HG02885 (cell line): ENCODE results near the gene PPME1.

ENCODE experiments used
- ATAC-seq: cut with Tn5 transposase; IDR thresholded peaks from one replicate; pipeline ENCODE4 v1.9.1; 2021; ENCODE audit warnings: mild to moderate bottlenecking; ENCODE audit not compliant: unreplicated experiment, poor library complexity

The PPME1 gene

DNA sequence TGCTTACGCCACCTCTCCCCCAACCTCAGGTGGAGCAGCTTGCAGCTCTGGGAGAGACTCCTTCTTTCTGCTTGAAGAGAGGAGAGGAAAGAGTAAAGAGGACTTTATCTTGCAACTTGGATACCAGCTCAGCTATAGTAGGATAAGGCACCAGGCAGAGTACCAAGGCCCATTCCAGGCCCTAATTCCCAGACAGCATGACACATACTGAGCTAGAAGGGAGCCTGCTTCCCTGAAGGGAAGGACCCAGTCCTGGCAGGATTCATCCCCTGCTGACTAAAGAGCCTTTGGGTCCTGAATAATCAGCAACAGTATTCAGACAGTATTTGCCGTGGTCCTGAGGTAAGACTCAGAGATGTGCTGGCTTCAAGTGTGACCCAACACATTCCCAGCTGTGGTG, 41.4 kb downstream of the PPME1 start:
- ATAC-seq, result no peak

DNA sequence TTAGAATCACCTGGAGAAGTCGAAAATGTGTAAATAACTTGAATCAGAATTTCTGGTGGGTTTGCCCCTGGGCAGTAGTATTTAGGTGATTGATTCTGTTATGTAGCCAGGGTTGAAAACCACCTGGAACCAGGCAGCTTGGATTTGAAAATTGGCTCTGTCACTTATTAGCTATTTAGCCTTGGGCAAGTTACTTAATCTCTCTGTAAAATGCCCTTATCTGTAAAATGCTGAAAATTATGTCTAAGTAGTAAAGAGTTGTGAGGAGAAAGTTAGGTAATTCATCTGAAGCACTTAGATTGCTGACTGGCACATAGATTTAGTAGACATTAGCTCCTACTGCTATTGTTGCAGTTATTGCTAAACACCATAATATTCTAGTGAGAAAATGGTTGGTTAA, 49.3 kb downstream of the PPME1 start:
- ATAC-seq, result no peak

DNA sequence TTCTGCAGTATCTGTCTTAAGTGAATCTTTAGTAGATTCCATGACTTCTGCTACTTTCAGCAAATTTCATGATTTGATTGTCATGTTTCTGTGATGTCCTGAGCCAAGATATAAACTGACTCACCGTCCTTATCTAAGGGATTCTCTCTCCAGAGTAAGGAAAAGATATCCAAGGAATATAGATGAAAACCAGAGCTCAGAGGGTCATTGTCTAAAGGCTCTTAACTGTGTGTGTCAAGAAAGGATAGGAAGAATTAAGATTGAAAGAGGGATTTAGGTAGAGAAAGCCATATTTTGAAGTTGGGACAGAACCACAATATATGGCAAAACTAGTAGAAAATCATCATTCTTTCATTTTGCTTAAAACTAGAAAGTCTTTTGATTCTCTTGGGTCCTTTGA, 50.7 kb downstream of the PPME1 start:
- ATAC-seq, result no peak

DNA sequence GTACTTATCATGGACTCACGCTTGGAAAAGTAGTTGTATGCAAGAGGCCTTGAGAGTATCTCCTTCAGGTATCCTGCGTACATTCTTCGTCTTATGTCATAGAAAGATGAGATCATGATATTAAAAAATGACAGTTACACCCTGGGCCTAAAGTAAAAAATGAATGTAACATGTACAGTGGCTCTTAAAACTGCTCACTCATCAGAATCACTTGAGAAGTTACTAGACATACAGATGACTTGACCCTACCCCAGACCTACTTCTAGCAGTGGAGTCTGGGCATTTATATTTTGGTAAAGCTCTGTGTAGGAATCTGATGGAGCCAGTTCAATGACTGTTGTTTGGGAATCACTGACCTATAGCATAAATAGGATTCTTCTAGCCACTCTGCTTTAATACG, 54.5 kb downstream of the PPME1 start:
- no peak for ATAC-seq

DNA sequence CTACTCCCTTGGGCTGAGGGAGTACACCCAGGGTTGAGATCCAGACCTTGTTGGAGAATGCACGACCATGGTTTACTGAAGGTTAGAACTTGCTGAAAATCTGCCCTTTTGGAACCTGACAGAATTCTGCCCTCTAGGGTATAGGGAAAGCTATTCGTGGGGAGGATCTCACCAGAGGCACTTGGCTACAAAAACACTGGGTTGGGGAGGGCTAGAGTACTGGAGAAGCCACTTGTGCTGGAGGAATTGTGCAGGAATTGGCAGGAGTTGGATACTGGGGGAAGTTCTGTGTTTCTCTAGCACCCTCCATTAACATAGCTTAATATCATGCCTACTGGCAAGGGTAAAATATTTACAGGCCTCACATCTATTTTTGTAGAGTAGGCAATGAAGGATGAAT, 55.8 kb downstream of the PPME1 start:
- no peak for ATAC-seq

DNA sequence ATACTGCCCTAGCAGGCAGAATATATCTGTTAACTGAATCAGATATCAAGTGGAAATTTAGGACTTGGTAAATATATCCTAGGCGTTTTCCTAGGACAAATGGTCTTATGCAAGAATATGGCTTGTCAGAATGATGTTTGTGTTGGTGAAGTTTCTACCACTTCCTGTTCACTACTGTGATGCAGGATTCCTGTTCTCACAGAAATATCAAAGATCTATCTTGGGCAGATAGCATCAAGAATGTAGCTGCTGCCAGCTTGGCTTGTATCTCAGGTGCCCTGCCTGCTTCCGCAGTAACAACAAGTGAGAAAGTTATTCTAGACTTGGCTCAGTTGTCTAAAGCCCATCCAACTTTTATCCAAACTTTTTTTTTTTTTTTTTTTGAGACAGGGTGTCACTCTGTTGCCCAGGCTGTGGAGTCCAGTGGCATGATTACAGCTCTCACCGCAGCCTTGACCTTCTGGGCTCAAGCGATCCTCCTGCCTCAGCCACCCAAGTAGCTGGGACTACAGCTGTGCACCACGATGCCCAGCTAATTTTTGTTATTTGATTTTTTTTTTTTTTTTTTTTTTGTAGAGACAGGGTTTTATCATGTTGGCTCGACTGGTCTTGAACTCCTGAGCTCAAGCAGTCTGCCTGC, 61.3 kb downstream of the PPME1 start:
- ATAC-seq, result no peak

DNA sequence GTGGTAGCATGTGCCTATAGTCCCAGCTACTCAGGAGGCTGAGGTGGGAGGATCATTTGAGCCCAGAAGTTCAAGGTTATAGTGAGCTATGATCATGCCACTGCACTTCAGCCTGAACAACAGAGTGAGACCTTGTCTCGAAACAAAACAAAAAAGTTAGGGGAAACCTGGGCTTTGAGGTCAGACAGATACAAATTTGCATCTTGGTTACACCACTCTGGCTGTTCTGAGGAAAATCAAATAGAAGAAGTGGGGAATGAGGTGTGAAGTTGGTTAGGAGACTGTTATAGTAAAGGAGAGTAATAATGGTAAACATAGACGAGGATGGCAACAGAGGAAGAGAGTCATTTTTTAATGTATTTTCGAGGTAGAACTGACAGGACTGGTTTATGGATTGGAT, 62.6 kb downstream of the PPME1 start:
- no peak for ATAC-seq

DNA sequence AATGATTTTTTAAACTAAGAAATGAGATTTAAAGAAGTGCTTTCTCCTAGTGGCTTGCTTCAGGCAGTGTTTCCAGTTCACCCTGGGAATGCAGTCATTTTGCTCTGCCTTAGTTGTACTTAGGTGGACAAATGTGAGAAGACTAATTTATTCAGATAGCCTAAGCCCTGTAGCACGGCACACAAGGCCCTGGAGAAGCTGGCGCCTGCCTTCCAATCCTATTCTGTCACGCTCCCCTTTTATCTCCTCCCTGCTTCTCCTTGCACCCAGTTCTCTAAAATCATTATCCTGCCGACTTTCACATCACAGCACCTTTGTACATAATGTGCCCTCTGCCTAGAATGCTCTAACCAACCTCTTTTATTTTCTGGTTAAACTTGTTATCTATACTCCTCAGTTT, 64.0 kb downstream of the PPME1 start:
- no peak for ATAC-seq

DNA sequence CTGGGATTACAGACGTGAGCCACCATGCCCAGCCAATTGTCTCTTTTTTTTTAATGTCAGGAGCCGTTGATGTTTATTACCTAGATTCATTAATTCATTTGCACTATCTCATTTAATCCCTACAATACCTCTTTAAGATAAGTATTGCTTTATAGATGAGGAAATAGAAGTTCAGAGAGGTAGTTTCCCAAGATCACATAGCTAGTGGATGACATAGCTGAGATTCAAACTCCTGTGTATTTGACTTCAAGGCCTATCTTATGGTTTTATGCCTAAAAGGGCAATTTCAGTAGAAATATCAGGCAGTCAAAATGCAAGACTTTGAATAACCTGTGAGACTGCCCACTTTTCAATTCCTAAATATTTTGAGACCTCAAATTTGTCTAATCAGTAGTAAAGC, 66.5 kb downstream of the PPME1 start:
- no peak for ATAC-seq

DNA sequence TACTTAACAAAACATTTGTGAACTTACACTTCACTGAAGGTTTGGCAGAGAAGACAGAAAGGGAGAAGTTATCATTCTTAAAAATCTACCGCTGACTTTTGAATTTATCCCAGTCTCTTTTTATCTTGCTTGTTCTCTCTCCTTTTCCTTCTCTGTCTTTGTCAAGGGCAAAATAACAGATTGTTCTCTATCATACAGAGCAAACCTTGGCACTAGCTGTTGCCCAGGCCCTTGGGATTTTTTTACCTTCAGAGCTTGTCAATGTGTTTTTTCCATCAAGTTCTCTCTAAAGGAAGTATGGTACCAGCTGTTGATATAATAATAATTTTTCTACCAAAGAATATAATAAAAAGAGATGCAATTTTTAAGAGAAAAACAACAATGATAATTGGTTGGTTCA, 67.2 kb downstream of the PPME1 start:
- ATAC-seq, result no peak

DNA sequence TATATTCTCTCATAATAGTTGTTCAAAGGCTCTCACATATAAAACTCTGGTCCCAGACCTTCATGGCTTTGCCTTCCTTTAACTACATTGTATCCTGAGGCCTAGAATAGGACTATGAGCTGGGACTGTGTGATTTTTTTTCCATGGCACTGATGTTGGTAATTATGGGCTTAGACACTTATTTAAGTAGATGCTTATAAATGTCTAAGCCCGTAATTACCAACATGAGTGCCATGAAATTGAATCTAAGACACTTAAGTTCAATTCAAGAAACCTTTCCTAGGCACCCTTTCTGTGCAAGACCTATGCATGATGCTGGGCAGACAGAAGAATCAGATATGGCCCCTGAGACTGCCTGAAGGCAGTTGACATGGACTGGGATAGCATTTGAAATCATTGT, 77.4 kb downstream of the PPME1 start:
- no peak for ATAC-seq

DNA sequence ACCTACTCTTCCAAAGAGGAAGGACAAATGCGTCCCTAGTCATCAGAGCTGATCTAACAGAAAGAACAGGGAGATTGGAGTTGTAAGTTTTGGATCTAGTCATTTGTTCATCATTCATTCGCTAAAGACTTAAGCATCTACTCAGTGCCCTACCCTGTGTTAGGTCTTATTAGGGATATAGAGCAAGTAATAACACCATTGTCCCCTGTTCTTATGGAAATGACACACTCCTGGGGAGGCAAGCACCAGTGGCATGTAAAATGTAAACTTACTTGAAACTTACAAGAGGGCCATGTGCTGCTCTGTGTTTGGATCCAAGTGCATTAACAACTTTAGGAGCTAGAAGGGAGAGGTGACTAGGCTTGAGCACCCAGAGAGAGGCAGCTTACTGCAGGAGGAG, 78.4 kb downstream of the PPME1 start:
- ATAC-seq, result no peak

DNA sequence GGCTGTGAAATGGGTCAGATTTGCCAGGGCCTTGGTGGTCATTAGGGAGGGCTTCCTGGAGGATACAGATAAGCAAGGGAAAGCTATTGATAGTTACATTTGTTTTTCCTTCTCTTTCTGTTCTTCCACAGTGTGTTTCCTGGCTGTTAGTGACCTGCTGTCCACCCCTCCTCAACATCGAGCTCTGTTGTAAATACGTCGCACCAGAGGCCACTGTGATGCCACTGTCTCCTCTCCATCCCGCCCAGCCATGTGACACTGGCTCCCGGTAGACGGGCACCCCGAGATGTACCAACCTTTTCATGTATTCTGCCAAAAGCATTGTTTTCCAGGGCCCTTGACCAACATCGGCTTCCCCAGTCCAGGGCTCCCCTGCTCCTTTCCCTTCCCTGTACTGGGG, 82.3 kb downstream of the PPME1 start:
- ATAC-seq, result no peak

DNA sequence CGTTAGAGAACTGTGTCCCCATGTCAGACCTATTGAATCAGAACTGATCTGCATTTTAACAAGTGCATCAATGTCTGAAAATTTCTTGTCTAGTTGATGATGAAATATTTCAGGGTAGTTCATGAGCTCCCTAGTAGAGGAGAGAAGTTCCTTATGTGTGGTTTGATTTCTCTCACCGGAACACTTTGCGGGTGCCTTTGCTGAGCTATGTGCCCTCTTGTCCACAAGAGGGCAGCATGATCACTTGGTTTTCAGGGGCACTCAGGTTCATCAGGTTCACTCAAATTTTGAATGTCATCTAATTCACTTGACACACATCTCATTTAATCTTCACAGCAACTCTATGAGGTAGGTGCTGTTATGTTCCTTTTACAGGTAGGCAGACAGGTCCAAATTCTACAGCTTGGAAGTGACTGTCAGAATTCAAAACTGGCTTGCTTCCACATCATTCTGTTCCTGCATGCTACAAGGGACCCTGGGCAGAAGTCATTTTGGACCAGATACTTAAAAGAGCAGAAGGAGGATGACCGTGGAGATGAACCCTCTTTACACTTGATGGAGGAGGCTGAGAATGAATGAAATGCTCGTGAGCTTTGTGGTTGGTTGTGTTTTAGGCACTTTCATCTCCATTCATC, 84.8 kb downstream of the PPME1 start:
- ATAC-seq, result no peak

DNA sequence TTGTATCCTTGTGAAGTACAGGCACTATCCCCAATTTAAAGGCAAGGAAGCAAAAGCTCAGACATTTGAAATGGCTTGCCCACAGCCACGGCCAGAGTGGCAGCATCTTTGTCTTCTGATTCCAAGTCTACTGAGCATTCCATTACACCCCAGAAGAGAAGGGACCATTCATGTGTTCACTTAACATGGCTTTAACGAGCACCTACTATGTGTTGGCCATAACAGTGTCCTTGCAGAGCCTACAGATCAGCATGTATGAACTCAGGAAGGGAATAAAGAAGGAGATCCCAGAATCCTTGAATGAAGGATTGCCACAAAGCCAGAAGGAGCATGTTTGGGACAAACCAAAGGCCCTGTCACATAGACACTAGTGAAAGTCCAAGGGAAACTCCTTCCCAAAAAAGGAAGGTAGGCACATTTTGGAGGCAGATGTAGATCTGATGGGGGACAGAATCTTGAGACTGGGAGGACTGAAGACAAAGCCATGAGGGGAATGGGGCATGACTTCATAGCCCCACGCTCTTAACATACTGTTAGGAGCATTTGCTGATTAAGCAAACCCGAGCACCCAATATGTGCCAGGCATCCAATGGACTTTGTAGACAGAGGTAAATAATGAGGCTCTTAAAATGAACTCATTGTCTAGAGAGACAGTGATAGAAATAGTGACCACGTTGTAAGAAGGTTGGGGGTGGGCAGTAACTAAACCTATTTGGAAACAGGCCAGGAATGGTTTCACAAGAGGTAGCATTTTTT, 85.5 kb downstream of the PPME1 start:
- ATAC-seq, result no peak

DNA sequence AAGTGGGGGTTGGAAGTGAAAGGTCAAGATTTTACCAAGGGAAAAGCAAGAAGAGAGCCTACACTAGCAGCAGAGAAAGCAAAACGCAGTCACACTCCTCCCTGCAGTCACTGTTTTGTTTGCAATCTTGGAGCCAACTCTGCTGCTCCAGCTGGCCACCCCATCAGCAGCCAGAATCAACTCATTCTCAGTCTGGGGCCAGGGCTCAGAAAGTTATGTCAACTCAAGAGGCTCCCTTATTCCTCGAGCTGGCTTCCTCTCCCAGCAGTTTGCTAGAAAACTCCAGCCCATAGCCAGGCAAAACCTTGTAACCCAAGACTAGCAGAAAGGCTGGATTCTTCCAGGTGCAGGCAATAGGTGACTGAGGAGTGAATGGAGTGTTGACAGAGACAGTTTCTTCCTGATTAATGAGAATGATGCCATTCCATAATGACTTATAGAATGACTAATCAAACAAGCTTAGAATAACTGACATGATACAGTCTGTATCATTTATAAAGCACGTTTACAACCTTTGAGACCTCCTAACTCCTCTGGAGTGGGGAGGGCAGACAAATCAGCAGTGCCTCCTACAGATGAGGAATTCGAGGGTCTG, 87.0 kb downstream of the PPME1 start:
- ATAC-seq, result no peak

DNA sequence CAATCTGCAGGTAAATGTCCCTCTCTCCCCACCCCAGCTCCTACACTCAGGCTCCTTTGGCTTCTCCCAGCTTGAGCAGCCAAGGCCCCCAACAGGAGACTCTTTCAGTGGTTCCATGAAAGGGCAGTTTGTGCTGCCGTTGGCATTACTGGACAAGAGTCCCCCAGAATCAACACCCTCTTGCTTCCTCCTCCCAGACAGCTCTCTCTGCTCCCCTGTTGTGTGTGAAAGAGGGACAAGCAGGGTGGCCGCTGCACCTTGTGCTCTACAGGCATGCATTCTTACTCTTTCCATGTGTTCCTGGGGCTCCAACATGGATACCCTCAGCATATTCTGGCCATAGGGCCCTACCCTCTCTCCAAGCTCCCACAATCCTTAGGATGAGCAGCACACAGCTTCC, 91.6 kb downstream of the PPME1 start:
- ATAC-seq, result no peak

DNA sequence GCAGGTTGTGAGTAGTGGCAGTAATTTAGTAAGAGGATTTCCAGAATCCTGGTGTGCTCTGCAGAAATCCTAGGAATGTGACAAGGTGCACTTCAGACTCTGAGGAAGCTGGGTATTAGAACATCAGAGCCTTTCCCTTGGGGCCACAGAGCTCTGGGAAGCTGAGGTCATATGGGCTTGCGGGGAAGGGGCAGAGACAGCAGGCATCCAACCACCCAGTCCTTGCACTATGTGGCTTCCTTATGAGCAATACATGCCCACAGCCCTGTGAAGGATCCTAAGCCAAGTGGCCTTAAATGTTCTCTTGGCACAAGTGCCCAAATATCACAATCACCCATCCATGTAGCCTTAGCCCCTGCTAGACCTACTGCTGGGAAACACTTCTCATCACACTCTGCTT, 94.2 kb downstream of the PPME1 start:
- no peak for ATAC-seq

DNA sequence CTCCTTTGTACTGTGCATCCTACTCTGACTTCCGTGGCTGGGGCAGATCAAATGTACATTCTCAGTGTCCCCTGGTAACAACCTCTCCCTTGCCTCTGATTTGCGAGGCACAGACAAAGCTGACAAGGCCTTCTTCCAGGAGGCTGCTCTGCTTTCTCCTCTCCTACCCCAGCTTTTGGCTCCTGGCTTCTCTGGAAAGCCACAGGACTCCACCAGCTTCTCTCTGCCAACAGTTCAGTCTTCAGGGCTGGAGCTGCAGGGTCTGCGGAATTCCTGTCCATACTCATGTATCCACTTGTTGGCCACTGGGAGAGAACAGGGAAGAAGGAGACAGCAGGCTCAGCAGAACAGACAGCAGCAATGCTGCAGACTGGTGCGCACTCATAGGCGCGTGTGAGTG, 95.9 kb downstream of the PPME1 start:
- ATAC-seq, result no peak

DNA sequence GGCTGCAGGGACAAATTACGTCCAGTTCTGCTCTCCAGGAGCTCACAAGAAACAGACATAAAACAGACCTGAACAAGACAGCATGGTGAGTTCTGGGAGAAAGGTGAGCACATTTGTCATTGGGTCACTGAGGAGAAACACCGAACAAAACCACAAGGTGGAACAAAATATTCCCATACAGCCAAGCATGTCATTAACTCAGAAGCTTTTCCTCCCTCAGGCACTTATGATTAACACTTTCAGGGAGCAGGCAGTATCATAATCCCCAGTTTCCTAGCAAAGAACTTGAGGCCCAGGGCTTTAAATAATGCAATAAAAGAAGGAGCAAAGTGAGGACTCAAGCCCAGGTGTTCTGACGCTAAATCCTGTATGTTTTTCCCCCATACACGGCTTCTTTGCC, 97.4 kb downstream of the PPME1 start:
- no peak for ATAC-seq

DNA sequence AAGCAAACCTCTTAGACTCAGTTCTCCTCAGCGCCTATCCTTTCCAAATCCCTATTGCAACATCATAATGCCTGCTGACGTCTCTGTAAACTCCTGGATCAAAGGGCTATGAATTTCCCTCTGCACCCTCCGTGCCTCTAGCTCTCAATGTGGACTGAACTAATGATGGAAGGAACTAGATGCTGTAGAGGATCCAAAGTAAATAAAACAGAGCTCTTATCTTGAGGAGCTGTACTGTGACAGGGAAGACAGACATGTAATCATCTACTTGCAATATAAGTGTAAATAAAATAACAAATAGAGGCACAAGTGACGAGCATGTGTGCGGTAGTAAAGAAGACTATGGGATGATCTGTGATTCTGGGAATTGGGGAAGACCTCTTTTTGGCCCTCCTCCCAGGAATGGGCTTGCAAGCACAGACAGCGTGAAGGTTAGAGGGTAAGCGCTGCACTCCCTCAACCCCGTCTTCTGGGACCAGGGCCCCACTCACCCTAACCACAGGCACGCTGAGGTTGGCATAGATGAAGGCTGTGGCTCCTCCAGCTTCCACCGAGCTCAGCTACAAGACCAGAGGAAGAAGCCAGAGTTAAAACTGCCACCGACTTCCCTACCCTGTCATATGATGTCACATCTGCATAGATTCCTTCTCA, 98.2 kb downstream of the PPME1 start:
- no peak for ATAC-seq
